GM23338 (cell line): Measurements from ENCODE around the gene PLEKHM2. TPM values are rescaled to one million over a fixed set of nuclear protein-coding genes. Genes with fewer than 3 reads are reported as not detected.

Experiments
- ATAC-seq: fragments of 200-7000 bp; cut with Tn5 transposase; 3 replicates; pipeline ENCODE4 v1.9.1; 2020
- DNase-seq: peaks from one replicate; pipeline ENCODE4 v3.0.0-alpha.2; 2015; ENCODE audit warnings: low spot score
- H2AFZ ChIP-seq: fragments of 200-600 bp; sonication (generic); 2 replicates; pipeline ENCODE4 v1.8.0; 2016; ENCODE audit warnings: antibody characterized with exemption, mild to moderate bottlenecking, moderate library complexity
- H3F3A ChIP-seq: fragments of 200-600 bp; sonication (generic); replicated peaks from 2 replicates; pipeline ENCODE4 v1.8.0; 2017; ENCODE audit warnings: antibody characterized with exemption, mixed run types, low read depth
- H3K27ac ChIP-seq: fragments of 200-600 bp; sonication (generic); 2 replicates; pipeline ENCODE4 v1.6.1; 2016; ENCODE audit warnings: low read depth
- H3K27me3 ChIP-seq: fragments of 200-600 bp; sonication (generic); 2 replicates; pipeline ENCODE4 v1.8.0; 2016; ENCODE audit warnings: mild to moderate bottlenecking, mixed run types, moderate library complexity; ENCODE audit not compliant: insufficient read depth
- H3K36me3 ChIP-seq: fragments of 200-600 bp; sonication (generic); 2 replicates; pipeline ENCODE4 v1.8.0; 2016; ENCODE audit warnings: mild to moderate bottlenecking; ENCODE audit not compliant: insufficient read depth
- H3K4me1 ChIP-seq: fragments of 200-600 bp; sonication (generic); 2 replicates; pipeline ENCODE4 v1.8.0; 2016; ENCODE audit warnings: mild to moderate bottlenecking, moderate library complexity; ENCODE audit not compliant: insufficient read depth
- H3K4me2 ChIP-seq: fragments of 200-600 bp; sonication (generic); 2 replicates; pipeline ENCODE4 v1.7.1; 2017; ENCODE audit warnings: mixed run types
- H3K4me3 ChIP-seq: fragments of 200-600 bp; sonication (generic); 2 replicates; pipeline ENCODE4 v1.6.1; 2016; ENCODE audit warnings: mixed run types
- H3K79me2 ChIP-seq: fragments of 200-600 bp; sonication (generic); replicated peaks from 2 replicates; pipeline ENCODE4 v1.8.0; 2017; ENCODE audit warnings: mild to moderate bottlenecking; ENCODE audit not compliant: insufficient read depth
- H3K9me2 ChIP-seq: fragments of 200-600 bp; sonication (generic); 2 replicates; pipeline ENCODE4 v1.8.0; 2017; ENCODE audit not compliant: insufficient read depth
- H4K20me1 ChIP-seq: fragments of 200-600 bp; sonication (generic); replicated peaks from 2 replicates; pipeline ENCODE4 v1.8.0; 2017; ENCODE audit warnings: mild to moderate bottlenecking; ENCODE audit not compliant: insufficient read depth
- H3K27ac Mint-ChIP-seq: 2 replicates; pipeline ENCODE4 v1.8.0; 2020; ENCODE audit warnings: inconsistent platforms, mild to moderate bottlenecking, moderate library complexity, mixed read lengths
- H3K27me3 Mint-ChIP-seq: 3 replicates; pipeline ENCODE4 v1.8.0; 2022; ENCODE audit warnings: low read depth, mild to moderate bottlenecking, moderate library complexity, mixed read lengths, inconsistent platforms; ENCODE audit not compliant: insufficient read depth, poor library complexity
- H3K36me3 Mint-ChIP-seq: 3 replicates; pipeline ENCODE4 v1.8.0; 2021; ENCODE audit warnings: low read depth, mild to moderate bottlenecking, inconsistent platforms, moderate library complexity, mixed read lengths
- H3K4me1 Mint-ChIP-seq: 3 replicates; pipeline ENCODE4 v1.8.0; 2020; ENCODE audit warnings: mild to moderate bottlenecking, inconsistent platforms, mixed read lengths
- H3K4me3 Mint-ChIP-seq: 3 replicates; pipeline ENCODE4 v1.8.0; 2021; ENCODE audit warnings: moderate library complexity, mild to moderate bottlenecking, inconsistent platforms, mixed read lengths
- H3K9me3 Mint-ChIP-seq: 3 replicates; pipeline ENCODE4 v1.8.0; 2020; ENCODE audit warnings: moderate library complexity, mild to moderate bottlenecking, inconsistent platforms, mixed read lengths
- CREB1 ChIP-seq: fragments of 250-450 bp; sonication (Bioruptor Pico); IDR thresholded peaks from 2 replicates; pipeline ENCODE4 v1.5.0; 2020; ENCODE audit warnings: low read depth, mild to moderate bottlenecking, moderate library complexity
- EZH2 ChIP-seq: fragments of 200-600 bp; sonication (generic); IDR thresholded peaks from one replicate; pipeline ENCODE4 v1.8.0; 2017; ENCODE audit warnings: antibody characterized with exemption, mild to moderate bottlenecking, low read depth; ENCODE audit not compliant: unreplicated experiment
- EZH2phosphoT487 ChIP-seq: fragments of 200-600 bp; sonication (generic); IDR thresholded peaks from one replicate; pipeline ENCODE4 v1.8.1; 2018; ENCODE audit warnings: antibody characterized with exemption; ENCODE audit not compliant: unreplicated experiment
- JUNB ChIP-seq: IDR thresholded peaks from one replicate; pipeline ENCODE4 v1.6.1; 2016; ENCODE audit warnings: antibody characterized with exemption; ENCODE audit not compliant: unreplicated experiment
- NANOG ChIP-seq: IDR thresholded peaks from 2 replicates; pipeline ENCODE4 v1.6.1; 2016; ENCODE audit warnings: antibody characterized with exemption, borderline replicate concordance
- POLR2AphosphoS5 ChIP-seq: IDR thresholded peaks from 2 replicates; pipeline ENCODE4 v1.6.1; 2016; ENCODE audit warnings: antibody characterized with exemption, low read depth
- STAT1 ChIP-seq: IDR thresholded peaks from one replicate; pipeline ENCODE4 v1.6.1; 2016; ENCODE audit warnings: antibody characterized with exemption; ENCODE audit not compliant: unreplicated experiment
- ZNF114 ChIP-seq: fragments of 250-450 bp; sonication (Bioruptor Pico); IDR thresholded peaks from 2 replicates; pipeline ENCODE4 v1.5.0; 2020; ENCODE audit warnings: mild to moderate bottlenecking, moderate library complexity
- ZNF331 ChIP-seq: fragments of 250-450 bp; sonication (Bioruptor Pico); IDR thresholded peaks from 2 replicates; pipeline ENCODE4 v1.5.0; 2020; ENCODE audit warnings: low read depth, mild to moderate bottlenecking, moderate library complexity
- polyA plus RNA-seq: library from polyadenylated mRNA; unstranded; fragments of >200 nt; fragmentation: Nextera tagmentation; extraction: Ambion mirVana; gene quantifications from 2 replicates; pipeline ENCODE4 v1.2.1, GENCODE V29; 2016
- total RNA-seq: library from RNA; depleted of rRNA; stranded (reverse); fragments of >200 nt; shearing (Covaris generic); gene quantifications from 2 replicates; pipeline ENCODE4 v1.2.3, GENCODE V29; 2014
- TF ChIP-seq, protein P1 (sequence below): IDR thresholded peaks from 2 replicates; pipeline ENCODE4 v1.6.1; 2016; ENCODE audit warnings: antibody characterized with exemption
- TF ChIP-seq, protein P2 (sequence below): IDR thresholded peaks from one replicate; pipeline ENCODE4 v1.6.1; 2018; ENCODE audit warnings: antibody characterized with exemption; ENCODE audit not compliant: unreplicated experiment
- TF ChIP-seq, protein P3 (sequence below): fragments of 250-450 bp; sonication (Bioruptor Pico); IDR thresholded peaks from 2 replicates; pipeline ENCODE4 v1.5.0; 2020; ENCODE audit warnings: mild to moderate bottlenecking, moderate library complexity
- TF ChIP-seq, protein P4 (sequence below), 2 experiments: fragments of 200-600 bp in 1 of 2; sonication (generic) in 1 of 2; conservative IDR thresholded peaks; 2 replicates each; pipeline versions ENCODE4 v1.5.1 to v1.6.1; 2016 to 2017; ENCODE audit warnings: antibody characterized with exemption in 2 of 2, low read depth in 2 of 2, mild to moderate bottlenecking in 2 of 2, moderate library complexity in 1 of 2

Gene PLEKHM2
- total and polyA plus RNA-seq, 2 experiments from 2014 or later, result 11.2 to 40.0 TPM

DNA sequence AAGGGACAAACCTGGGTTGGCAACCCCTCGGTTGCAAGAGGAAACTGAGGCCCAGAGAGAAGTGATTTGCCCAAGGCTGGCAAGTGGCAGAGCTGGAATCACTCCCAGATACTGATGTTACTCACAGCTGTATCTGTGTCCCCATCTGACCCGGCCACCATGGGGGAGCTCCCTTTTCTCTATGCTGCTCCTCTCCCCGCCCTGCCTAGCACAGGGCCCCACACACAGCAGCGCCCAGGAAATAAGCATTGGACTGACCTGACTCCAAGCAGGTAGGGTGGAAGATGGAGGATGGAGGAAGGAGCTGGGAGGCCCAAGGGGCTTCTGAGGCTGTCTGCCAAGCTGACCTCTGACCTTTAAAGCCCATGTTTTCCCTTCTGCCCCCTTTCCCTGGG, 71.5 kb downstream of the PLEKHM2 start:
- peaks cover 30% of the 10 kb centered on the region for H3F3A ChIP-seq
- peaks cover 28% of the 10 kb centered on the region for H3K27me3 Mint-ChIP-seq
- ATAC-seq (no peak), DNase-seq (no peak)
- peak overlapping the region; percentile 57; the same call in 1 of the 2 replicates for H3K4me2 ChIP-seq
- H3K4me1 ChIP-seq, result peaks cover 35% of the 10 kb centered on the region
- H3K36me3 Mint-ChIP-seq, result peaks cover 5% of the 10 kb centered on the region; the same call in 2 of the 3 replicates
- peaks cover 33% of the 10 kb centered on the region for H3K4me1 Mint-ChIP-seq
- H3K27ac Mint-ChIP-seq, result no peak overlapping the region
- H3K9me3 Mint-ChIP-seq, result no peaks in the 10 kb centered on the region
- no peaks in the 10 kb centered on the region for H3K27me3 ChIP-seq
- no peaks in the 10 kb centered on the region for H3K9me2 ChIP-seq
- peaks cover 17% of the 10 kb centered on the region for H3K79me2 ChIP-seq
- TF ChIP-seq POLR2AphosphoS5 (no peak), EZH2 (no peak), EZH2phosphoT487 (no peak), STAT1 (no peak), NANOG (no peak), ZNF114 (CRISPR knock-in tag) (no peak), JUNB (no peak), CREB1 (no peak), ZNF331 (CRISPR knock-in tag) (no peak)
- TF ChIP-seq, protein P1, sequence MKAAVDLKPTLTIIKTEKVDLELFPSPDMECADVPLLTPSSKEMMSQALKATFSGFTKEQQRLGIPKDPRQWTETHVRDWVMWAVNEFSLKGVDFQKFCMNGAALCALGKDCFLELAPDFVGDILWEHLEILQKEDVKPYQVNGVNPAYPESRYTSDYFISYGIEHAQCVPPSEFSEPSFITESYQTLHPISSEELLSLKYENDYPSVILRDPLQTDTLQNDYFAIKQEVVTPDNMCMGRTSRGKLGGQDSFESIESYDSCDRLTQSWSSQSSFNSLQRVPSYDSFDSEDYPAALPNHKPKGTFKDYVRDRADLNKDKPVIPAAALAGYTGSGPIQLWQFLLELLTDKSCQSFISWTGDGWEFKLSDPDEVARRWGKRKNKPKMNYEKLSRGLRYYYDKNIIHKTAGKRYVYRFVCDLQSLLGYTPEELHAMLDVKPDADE, result no peak
- TF ChIP-seq, protein P2, sequence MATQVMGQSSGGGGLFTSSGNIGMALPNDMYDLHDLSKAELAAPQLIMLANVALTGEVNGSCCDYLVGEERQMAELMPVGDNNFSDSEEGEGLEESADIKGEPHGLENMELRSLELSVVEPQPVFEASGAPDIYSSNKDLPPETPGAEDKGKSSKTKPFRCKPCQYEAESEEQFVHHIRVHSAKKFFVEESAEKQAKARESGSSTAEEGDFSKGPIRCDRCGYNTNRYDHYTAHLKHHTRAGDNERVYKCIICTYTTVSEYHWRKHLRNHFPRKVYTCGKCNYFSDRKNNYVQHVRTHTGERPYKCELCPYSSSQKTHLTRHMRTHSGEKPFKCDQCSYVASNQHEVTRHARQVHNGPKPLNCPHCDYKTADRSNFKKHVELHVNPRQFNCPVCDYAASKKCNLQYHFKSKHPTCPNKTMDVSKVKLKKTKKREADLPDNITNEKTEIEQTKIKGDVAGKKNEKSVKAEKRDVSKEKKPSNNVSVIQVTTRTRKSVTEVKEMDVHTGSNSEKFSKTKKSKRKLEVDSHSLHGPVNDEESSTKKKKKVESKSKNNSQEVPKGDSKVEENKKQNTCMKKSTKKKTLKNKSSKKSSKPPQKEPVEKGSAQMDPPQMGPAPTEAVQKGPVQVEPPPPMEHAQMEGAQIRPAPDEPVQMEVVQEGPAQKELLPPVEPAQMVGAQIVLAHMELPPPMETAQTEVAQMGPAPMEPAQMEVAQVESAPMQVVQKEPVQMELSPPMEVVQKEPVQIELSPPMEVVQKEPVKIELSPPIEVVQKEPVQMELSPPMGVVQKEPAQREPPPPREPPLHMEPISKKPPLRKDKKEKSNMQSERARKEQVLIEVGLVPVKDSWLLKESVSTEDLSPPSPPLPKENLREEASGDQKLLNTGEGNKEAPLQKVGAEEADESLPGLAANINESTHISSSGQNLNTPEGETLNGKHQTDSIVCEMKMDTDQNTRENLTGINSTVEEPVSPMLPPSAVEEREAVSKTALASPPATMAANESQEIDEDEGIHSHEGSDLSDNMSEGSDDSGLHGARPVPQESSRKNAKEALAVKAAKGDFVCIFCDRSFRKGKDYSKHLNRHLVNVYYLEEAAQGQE, result no peak
- TF ChIP-seq, protein P3, sequence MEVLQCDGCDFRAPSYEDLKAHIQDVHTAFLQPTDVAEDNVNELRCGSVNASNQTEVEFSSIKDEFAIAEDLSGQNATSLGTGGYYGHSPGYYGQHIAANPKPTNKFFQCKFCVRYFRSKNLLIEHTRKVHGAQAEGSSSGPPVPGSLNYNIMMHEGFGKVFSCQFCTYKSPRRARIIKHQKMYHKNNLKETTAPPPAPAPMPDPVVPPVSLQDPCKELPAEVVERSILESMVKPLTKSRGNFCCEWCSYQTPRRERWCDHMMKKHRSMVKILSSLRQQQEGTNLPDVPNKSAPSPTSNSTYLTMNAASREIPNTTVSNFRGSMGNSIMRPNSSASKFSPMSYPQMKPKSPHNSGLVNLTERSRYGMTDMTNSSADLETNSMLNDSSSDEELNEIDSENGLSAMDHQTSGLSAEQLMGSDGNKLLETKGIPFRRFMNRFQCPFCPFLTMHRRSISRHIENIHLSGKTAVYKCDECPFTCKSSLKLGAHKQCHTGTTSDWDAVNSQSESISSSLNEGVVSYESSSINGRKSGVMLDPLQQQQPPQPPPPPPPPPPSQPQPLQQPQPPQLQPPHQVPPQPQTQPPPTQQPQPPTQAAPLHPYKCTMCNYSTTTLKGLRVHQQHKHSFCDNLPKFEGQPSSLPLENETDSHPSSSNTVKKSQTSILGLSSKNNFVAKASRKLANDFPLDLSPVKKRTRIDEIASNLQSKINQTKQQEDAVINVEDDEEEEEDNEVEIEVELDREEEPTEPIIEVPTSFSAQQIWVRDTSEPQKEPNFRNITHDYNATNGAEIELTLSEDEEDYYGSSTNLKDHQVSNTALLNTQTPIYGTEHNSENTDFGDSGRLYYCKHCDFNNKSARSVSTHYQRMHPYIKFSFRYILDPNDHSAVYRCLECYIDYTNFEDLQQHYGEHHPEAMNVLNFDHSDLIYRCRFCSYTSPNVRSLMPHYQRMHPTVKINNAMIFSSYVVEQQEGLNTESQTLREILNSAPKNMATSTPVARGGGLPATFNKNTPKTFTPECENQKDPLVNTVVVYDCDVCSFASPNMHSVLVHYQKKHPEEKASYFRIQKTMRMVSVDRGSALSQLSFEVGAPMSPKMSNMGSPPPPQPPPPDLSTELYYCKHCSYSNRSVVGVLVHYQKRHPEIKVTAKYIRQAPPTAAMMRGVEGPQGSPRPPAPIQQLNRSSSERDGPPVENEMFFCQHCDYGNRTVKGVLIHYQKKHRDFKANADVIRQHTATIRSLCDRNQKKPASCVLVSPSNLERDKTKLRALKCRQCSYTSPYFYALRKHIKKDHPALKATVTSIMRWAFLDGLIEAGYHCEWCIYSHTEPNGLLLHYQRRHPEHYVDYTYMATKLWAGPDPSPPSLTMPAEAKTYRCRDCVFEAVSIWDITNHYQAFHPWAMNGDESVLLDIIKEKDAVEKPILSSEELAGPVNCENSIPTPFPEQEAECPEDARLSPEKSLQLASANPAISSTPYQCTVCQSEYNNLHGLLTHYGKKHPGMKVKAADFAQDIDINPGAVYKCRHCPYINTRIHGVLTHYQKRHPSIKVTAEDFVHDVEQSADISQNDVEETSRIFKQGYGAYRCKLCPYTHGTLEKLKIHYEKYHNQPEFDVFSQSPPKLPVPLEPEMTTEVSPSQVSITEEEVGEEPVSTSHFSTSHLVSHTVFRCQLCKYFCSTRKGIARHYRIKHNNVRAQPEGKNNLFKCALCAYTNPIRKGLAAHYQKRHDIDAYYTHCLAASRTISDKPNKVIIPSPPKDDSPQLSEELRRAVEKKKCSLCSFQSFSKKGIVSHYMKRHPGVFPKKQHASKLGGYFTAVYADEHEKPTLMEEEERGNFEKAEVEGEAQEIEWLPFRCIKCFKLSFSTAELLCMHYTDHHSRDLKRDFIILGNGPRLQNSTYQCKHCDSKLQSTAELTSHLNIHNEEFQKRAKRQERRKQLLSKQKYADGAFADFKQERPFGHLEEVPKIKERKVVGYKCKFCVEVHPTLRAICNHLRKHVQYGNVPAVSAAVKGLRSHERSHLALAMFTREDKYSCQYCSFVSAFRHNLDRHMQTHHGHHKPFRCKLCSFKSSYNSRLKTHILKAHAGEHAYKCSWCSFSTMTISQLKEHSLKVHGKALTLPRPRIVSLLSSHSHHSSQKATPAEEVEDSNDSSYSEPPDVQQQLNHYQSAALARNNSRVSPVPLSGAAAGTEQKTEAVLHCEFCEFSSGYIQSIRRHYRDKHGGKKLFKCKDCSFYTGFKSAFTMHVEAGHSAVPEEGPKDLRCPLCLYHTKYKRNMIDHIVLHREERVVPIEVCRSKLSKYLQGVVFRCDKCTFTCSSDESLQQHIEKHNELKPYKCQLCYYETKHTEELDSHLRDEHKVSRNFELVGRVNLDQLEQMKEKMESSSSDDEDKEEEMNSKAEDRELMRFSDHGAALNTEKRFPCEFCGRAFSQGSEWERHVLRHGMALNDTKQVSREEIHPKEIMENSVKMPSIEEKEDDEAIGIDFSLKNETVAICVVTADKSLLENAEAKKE (CRISPR knock-in tag), result no peak
- TF ChIP-seq, protein P4, sequence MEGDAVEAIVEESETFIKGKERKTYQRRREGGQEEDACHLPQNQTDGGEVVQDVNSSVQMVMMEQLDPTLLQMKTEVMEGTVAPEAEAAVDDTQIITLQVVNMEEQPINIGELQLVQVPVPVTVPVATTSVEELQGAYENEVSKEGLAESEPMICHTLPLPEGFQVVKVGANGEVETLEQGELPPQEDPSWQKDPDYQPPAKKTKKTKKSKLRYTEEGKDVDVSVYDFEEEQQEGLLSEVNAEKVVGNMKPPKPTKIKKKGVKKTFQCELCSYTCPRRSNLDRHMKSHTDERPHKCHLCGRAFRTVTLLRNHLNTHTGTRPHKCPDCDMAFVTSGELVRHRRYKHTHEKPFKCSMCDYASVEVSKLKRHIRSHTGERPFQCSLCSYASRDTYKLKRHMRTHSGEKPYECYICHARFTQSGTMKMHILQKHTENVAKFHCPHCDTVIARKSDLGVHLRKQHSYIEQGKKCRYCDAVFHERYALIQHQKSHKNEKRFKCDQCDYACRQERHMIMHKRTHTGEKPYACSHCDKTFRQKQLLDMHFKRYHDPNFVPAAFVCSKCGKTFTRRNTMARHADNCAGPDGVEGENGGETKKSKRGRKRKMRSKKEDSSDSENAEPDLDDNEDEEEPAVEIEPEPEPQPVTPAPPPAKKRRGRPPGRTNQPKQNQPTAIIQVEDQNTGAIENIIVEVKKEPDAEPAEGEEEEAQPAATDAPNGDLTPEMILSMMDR (conservative IDR thresholded peaks at IDR 0.05; ENCODE audit: low read depth in 2 of 2), result no peak
- H3K4me3 ChIP-seq, result no peak overlapping the region
- peak overlapping the region; percentile 30; the same call in 1 of the 3 replicates for H3K4me3 Mint-ChIP-seq
- no peak overlapping the region for H3K27ac ChIP-seq
- H4K20me1 ChIP-seq, result no peaks in the 10 kb centered on the region
- no peaks in the 10 kb centered on the region for H3K36me3 ChIP-seq
- H2AFZ ChIP-seq, result no peak overlapping the region
